GM12891 (cell line): Measurements from ENCODE around the gene CYP51A1. TPM values are rescaled to one million over a fixed set of nuclear protein-coding genes. Genes with fewer than 3 reads are reported as not detected.
"Not testable (repeated sequence)": the region's sequence is repeated elsewhere in the genome, so short reads cannot be mapped to it uniquely, and the experiment has no call there.

Experiments
- DNase-seq: peaks from one replicate; pipeline ENCODE4 v3.0.0; 2011; ENCODE audit warnings: low spot score; ENCODE audit not compliant: insufficient read length
- FAIRE-seq: peaks from 2 replicates; lab custom pipeline; 2011; peaks lifted over from hg19 to GRCh38; lab: Jason Lieb, UNC
- PAX5 ChIP-seq: IDR thresholded peaks from 2 replicates; pipeline ENCODE4 v1.6.1; 2011; ENCODE audit warnings: low read length, moderate library complexity, mild to moderate bottlenecking; ENCODE audit not compliant: insufficient read depth, severe bottlenecking
- POLR2A ChIP-seq: IDR thresholded peaks from 2 replicates; pipeline ENCODE4 v1.6.1; 2011; ENCODE audit warnings: low read depth, low read length, control low read depth
- POLR2AphosphoS5 ChIP-seq: IDR thresholded peaks from 2 replicates; pipeline ENCODE4 v1.6.1; 2011; ENCODE audit warnings: low read depth, low read length, control low read depth
- POU2F2 ChIP-seq: IDR thresholded peaks from 2 replicates; pipeline ENCODE4 v1.6.1; 2011; ENCODE audit warnings: low read depth, mild to moderate bottlenecking, control low read depth, low read length, moderate library complexity
- SPI1 ChIP-seq: IDR thresholded peaks from 2 replicates; pipeline ENCODE4 v1.6.1; 2011; ENCODE audit warnings: low read depth, low read length, control low read depth
- TAF1 ChIP-seq: IDR thresholded peaks from 2 replicates; pipeline ENCODE4 v1.6.1; 2011; ENCODE audit warnings: low read depth, low read length, control low read depth
- polyA plus RNA-seq: library from polyadenylated mRNA; unstranded; fragments of >200 nt; gene quantifications from one replicate; pipeline ENCODE4 v1.2.1, GENCODE V29; 2012; ENCODE audit warnings: low read depth, missing spikeins, inconsistent platforms; ENCODE audit not compliant: missing spikeins

CYP51A1 gene
- polyA plus RNA-seq: 22.7 TPM

GRCh38 chr7:92134271-92135051 is at the start of gene CYP51A1:
Gene CYP51A1 (minus strand): TSS chr7:92134477. CDS start chr7:92134364, 113 bp downstream.
- DNase-seq (peak; percentile 77), FAIRE-seq (peak; percentile 94)
- TF ChIP-seq POU2F2 (peak; percentile 31; the same call in 1 of the 2 replicates), POLR2AphosphoS5 (peak; percentile 86), PAX5 (no peak), SPI1 (no peak), TAF1 (no peak; the same call in 1 of the 2 replicates), POLR2A (peak; percentile 88)

DNA sequence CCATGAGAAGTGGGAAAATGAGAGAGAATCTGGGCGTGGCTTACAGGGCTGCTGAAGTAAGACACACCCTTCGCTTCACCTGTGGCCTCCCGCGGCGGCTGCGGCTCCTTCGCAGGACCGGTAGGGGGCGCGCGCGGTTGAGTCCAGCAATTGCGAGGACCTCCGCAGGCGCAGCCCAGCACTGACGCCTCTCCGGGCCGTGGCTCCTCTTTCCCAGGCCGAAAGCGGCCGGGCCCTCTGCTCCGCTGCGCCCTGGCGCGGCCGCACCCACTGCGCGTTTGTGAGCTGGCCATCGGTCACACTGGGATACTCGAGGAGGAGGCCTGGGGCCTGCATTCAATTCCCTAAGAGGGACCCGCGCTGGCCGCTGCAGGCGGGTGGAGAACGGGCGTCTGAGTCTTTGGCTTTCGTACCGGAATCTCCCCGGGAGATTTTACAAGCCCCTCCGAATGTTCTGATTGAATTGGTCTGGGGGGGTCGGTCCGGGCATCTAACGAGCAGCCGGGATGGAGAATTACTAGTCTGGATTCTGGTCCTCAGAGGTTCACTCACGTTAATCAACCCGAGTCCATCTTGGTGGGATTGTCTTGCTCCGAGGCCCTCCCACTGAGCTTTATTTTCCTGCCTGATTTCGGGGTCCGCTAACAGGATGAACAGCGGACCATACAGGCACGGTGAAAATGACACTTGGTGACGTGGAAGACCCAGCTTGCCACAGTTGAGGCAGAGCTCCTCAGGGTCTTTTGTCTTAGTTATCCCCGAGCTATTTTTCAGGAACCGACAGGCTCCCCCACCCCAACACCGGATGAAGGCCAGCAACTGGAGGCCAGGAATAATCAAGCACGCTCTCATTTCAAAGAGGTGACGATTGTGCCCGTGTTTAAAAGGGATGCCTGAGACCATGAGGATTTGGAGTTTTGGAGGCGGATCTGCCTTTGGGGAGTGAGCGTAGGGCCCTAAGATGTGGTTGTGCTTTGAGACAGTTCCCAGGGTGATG is 44.9 kb upstream of the CYP51A1 start, which contains the start of gene LRRD1:
TSS of gene LRRD1 (minus strand) at position 215 of the 997 bp plus-strand sequence. CDS start 13,940 bp downstream, outside the sequence.
- DNase-seq (peak; percentile 75), FAIRE-seq (peak; percentile 92)
- TF ChIP-seq POLR2A: no peak
- no peak for TF ChIP-seq PAX5
- TF ChIP-seq POLR2AphosphoS5: no peak

GRCh38 chr7:92177362-92177761 is 43.1 kb upstream of the CYP51A1 start:
- TF ChIP-seq PAX5 (no peak), TAF1 (no peak), POLR2A (no peak), SPI1 (no peak), POU2F2 (no peak), POLR2AphosphoS5 (no peak)
- DNase-seq (no peak), FAIRE-seq (no peak)

- FAIRE-seq, DNase-seq: not testable (repeated sequence)
Measured at GRCh38 chr7:92169529-92169928, 35.3 kb upstream of the CYP51A1 start.

- TF ChIP-seq PAX5 (no peak), TAF1 (no peak), SPI1 (no peak), POLR2AphosphoS5 (no peak), POLR2A (no peak), POU2F2 (no peak)
- FAIRE-seq (no peak), DNase-seq (no peak)
Measured at GRCh38 chr7:92161271-92161670, 27.0 kb upstream of the CYP51A1 start.

DNA sequence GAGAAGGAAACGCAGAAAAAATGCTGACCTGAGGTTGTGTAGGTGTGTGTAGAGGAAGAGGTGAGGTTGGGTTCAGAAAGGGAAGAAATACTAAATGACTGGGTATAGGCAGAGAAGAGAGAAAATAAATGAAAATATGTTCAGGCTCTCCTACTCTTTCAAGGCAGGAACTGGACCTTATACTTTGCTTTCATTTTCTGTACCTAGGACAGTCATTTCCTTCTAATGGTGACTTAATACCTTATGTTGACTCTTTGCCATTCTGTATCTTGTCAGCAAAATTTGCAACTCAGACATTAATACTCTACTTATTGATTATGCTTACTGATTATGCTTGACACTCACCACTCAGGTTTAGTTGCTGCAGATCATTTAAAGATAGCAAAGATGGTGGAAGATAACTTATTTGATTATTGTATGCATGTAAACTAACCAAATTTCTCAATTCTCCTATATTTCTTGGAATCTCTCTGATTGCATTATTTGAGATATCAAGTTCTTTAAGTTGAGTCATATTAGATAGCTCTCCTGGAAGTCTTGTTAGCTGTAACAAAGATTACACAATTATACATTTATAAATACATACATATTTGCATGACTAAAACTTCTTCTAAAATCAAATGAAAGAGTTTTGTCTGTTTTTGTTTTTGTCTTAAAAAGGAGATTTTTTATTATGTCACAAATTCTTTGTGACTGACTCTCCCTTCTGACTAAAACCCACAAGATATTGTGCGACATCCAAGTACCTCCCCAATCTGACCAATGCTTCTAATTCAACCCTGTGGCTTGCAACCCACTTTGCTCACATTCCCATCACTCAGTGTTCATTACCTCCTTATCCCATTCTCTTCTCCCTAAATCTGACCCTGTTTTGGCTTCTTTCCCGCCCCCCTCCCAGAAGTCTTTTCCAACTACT is 24.6 kb upstream of the CYP51A1 start:
- no peak for DNase-seq
- FAIRE-seq: no peak
- TF ChIP-seq SPI1 (peak; percentile 29; the same call in 1 of the 2 replicates), POLR2AphosphoS5 (no peak)

DNA sequence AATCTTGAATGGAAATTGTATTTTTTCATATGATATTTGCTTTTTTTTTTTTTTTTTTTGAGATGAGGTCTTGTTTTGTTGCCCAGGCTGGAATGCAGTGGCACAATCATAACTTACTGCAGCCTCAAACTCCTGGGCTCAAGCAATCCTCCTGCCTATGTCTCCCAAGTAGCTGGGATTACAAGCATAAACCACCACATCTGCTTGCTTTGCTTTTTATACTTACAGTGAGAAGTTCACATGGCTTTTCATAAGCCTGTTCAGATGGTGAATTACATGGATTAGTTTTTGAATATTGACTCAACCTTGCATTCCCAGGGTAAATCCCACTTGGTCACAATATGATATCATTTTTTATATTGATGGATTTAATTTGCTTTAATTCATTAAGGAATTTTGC is 22.7 kb upstream of the CYP51A1 start:
- FAIRE-seq: no peak
- TF ChIP-seq POU2F2: no peak
- no peak for TF ChIP-seq TAF1
- TF ChIP-seq PAX5: no peak
- TF ChIP-seq SPI1: no peak
- TF ChIP-seq POLR2AphosphoS5: no peak
- TF ChIP-seq POLR2A: no peak
- no peak for DNase-seq

- FAIRE-seq: no peak
- DNase-seq: no peak
- TF ChIP-seq SPI1: no peak
- no peak for TF ChIP-seq TAF1
- no peak for TF ChIP-seq POLR2A
- TF ChIP-seq PAX5: no peak
- no peak for TF ChIP-seq POU2F2
- TF ChIP-seq POLR2AphosphoS5: no peak
Measured at GRCh38 chr7:92155108-92155739, 20.9 kb upstream of the CYP51A1 start.
